HEK293 (cell line): ENCODE results near the gene HPD.

Experiments used
- AEBP2 ChIP-seq: fragments of 450-650 bp; formaldehyde crosslinking; IDR thresholded peaks from 2 replicates; pipeline ENCODE4 v1.5.1; 2016; ENCODE audit warnings: missing biosample characterization, missing genetic modification characterization, borderline replicate concordance
- BCL6B ChIP-seq: fragments of 450-650 bp; formaldehyde crosslinking; IDR thresholded peaks from 2 replicates; pipeline ENCODE4 v1.5.1; 2017; ENCODE audit warnings: missing biosample characterization, missing genetic modification characterization
- CTCF ChIP-seq: fragments of 450-650 bp; formaldehyde crosslinking; IDR thresholded peaks from 2 replicates; pipeline ENCODE4 v1.5.1; 2016; ENCODE audit warnings: missing biosample characterization, missing genetic modification characterization
- HIC1 ChIP-seq: fragments of 450-650 bp; formaldehyde crosslinking; IDR thresholded peaks from 2 replicates; pipeline ENCODE4 v1.5.1; 2016; ENCODE audit warnings: missing biosample characterization, missing genetic modification characterization
- HOXC10 ChIP-seq: sonication (generic); formaldehyde crosslinking; IDR thresholded peaks from 2 replicates; pipeline ENCODE4 v1.8.1; 2023; ENCODE audit warnings: mild to moderate bottlenecking, missing genetic modification reagents
- KLF10 ChIP-seq: fragments of 450-650 bp; IDR thresholded peaks from 2 replicates; pipeline ENCODE4 v1.5.1; 2018; ENCODE audit warnings: missing biosample characterization, mild to moderate bottlenecking, missing genetic modification characterization
- YY1 ChIP-seq: fragments of 450-650 bp; formaldehyde crosslinking; IDR thresholded peaks from 2 replicates; pipeline ENCODE4 v1.5.1; 2018; ENCODE audit warnings: missing biosample characterization, missing genetic modification characterization
- ZBTB10 ChIP-seq: fragments of 450-650 bp; formaldehyde crosslinking; IDR thresholded peaks from 2 replicates; pipeline ENCODE4 v1.5.1; 2016; ENCODE audit warnings: missing biosample characterization, missing genetic modification characterization
- ZNF121 ChIP-seq: fragments of 450-650 bp; formaldehyde crosslinking; IDR thresholded peaks from 2 replicates; pipeline ENCODE4 v1.5.1; 2016; ENCODE audit warnings: missing biosample characterization, missing genetic modification characterization
- ZNF169 ChIP-seq: fragments of 450-650 bp; formaldehyde crosslinking; IDR thresholded peaks from 2 replicates; pipeline ENCODE4 v1.5.1; 2016; ENCODE audit warnings: missing biosample characterization, missing genetic modification characterization
- ZNF2 ChIP-seq: fragments of 450-650 bp; formaldehyde crosslinking; IDR thresholded peaks from 2 replicates; pipeline ENCODE4 v1.5.1; 2016; ENCODE audit warnings: missing biosample characterization, missing genetic modification characterization
- ZNF26 ChIP-seq: fragments of 450-650 bp; formaldehyde crosslinking; IDR thresholded peaks from 2 replicates; pipeline ENCODE4 v1.5.1; 2016; ENCODE audit warnings: missing biosample characterization, missing genetic modification characterization
- ZNF280C ChIP-seq: fragments of 450-650 bp; formaldehyde crosslinking; IDR thresholded peaks from 2 replicates; pipeline ENCODE4 v1.5.1; 2016; ENCODE audit warnings: missing biosample characterization, missing genetic modification characterization
- ZNF280D ChIP-seq: fragments of 450-650 bp; formaldehyde crosslinking; IDR thresholded peaks from 2 replicates; pipeline ENCODE4 v1.5.1; 2016; ENCODE audit warnings: missing biosample characterization, missing genetic modification characterization
- ZNF341 ChIP-seq: fragments of 450-650 bp; formaldehyde crosslinking; IDR thresholded peaks from 2 replicates; pipeline ENCODE4; 2016; ENCODE audit warnings: low read depth, missing biosample characterization, missing genetic modification characterization
- ZNF433 ChIP-seq: fragments of 450-650 bp; formaldehyde crosslinking; IDR thresholded peaks from 2 replicates; pipeline ENCODE4 v1.5.1; 2016; ENCODE audit warnings: missing biosample characterization, missing genetic modification characterization, low read depth
- ZNF548 ChIP-seq: fragments of 450-650 bp; formaldehyde crosslinking; IDR thresholded peaks from 2 replicates; pipeline ENCODE4 v1.5.1; 2016; ENCODE audit warnings: missing biosample characterization, missing genetic modification characterization
- ZNF610 ChIP-seq: fragments of 450-650 bp; formaldehyde crosslinking; IDR thresholded peaks from 2 replicates; pipeline ENCODE4 v1.5.1; 2016; ENCODE audit warnings: missing biosample characterization, missing genetic modification characterization, borderline replicate concordance
- ZNF670 ChIP-seq: fragments of 450-650 bp; formaldehyde crosslinking; IDR thresholded peaks from 2 replicates; pipeline ENCODE4 v1.5.1; 2016; ENCODE audit warnings: missing biosample characterization, missing genetic modification characterization, low read depth
- ZNF830 ChIP-seq: fragments of 450-650 bp; IDR thresholded peaks from 2 replicates; pipeline ENCODE4 v1.5.0; 2018; ENCODE audit warnings: missing biosample characterization, missing genetic modification characterization, low read depth, mild to moderate bottlenecking, moderate library complexity
- ZSCAN23 ChIP-seq: fragments of 450-650 bp; formaldehyde crosslinking; IDR thresholded peaks from 2 replicates; pipeline ENCODE4 v1.5.1; 2016; ENCODE audit warnings: missing biosample characterization, missing genetic modification characterization

HPD gene

GRCh38 chr12:121795034-121795968 lies 63.4 kb downstream of the HPD start (continued):
- TF ChIP-seq ZNF280C (tag by site-specific recombination): no peak
- TF ChIP-seq HIC1 (tag by site-specific recombination): peak; percentile 76
- no peak for TF ChIP-seq ZNF830 (tag by site-specific recombination)
- no peak for TF ChIP-seq HOXC10
- no peak for TF ChIP-seq YY1
- no peak for TF ChIP-seq ZNF26
- TF ChIP-seq ZNF610 (tag by site-specific recombination): no peak
- no peak for TF ChIP-seq ZNF121 (tag by site-specific recombination)
- TF ChIP-seq ZSCAN23 (tag by site-specific recombination): no peak
- no peak for TF ChIP-seq ZNF341 (tag by site-specific recombination)
- no peak for TF ChIP-seq BCL6B (tag by site-specific recombination)
- peak; percentile 86 for TF ChIP-seq ZNF2 (tag by site-specific recombination)
- TF ChIP-seq KLF10: no peak
- TF ChIP-seq ZNF433 (tag by site-specific recombination): no peak
- 0 out of 2 replicates have a peak, but pooled peaks have one; percentile 34 for TF ChIP-seq ZBTB10 (tag by site-specific recombination)
- peak; percentile 92 for TF ChIP-seq CTCF (tag by site-specific recombination)
- TF ChIP-seq ZNF280D (tag by site-specific recombination): no peak
- no peak for TF ChIP-seq AEBP2 (tag by site-specific recombination)
- no peak for TF ChIP-seq ZNF548 (tag by site-specific recombination)
- no peak for TF ChIP-seq ZNF670 (tag by site-specific recombination)
- no peak for TF ChIP-seq ZNF169 (tag by site-specific recombination)
